ENCODE data around the gene RAC3.

DNA sequence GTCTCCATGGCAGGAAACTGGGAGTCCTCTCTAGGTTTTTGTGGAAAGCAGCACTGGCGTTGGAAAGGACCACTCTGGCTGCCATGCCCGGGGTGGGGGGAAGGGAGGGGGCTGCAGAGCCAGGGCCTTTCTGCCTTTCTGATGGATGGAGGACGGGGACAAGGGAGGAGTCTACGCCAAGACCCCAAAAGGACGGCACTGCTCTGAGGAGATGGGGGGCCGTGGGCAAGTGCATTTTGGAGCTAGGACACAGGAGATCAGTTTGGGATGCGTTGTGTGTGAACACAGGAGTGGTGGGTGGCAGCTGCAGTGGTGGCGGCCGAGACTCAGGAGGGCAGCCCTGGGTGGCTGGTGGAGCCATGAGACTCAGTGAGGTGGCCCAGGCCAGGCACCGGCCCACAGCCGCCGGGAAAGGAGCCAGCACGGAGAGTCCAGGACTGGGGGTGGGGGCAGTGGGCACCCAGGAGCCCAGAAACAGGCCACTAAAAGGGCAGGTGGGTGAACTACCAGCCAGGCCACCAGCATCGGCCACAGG lies 10.8 kb upstream of the RAC3 start:
- TF ChIP-seq, protein P1, sequence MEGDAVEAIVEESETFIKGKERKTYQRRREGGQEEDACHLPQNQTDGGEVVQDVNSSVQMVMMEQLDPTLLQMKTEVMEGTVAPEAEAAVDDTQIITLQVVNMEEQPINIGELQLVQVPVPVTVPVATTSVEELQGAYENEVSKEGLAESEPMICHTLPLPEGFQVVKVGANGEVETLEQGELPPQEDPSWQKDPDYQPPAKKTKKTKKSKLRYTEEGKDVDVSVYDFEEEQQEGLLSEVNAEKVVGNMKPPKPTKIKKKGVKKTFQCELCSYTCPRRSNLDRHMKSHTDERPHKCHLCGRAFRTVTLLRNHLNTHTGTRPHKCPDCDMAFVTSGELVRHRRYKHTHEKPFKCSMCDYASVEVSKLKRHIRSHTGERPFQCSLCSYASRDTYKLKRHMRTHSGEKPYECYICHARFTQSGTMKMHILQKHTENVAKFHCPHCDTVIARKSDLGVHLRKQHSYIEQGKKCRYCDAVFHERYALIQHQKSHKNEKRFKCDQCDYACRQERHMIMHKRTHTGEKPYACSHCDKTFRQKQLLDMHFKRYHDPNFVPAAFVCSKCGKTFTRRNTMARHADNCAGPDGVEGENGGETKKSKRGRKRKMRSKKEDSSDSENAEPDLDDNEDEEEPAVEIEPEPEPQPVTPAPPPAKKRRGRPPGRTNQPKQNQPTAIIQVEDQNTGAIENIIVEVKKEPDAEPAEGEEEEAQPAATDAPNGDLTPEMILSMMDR (IDR thresholded peaks at IDR 0.05): no peak
- TF ChIP-seq POLR2A (IDR thresholded peaks at IDR 0.05): no peak

Data from right lobe of liver (tissue), 4 donors.